K562 (cell line): ENCODE results near the gene TYRO3. TPM values are rescaled to one million over a fixed set of nuclear protein-coding genes. Genes with fewer than 3 reads are reported as not detected.
"Not testable (repeated sequence)": the region's sequence is repeated elsewhere in the genome, so short reads cannot be mapped to it uniquely, and the experiment has no call there.

Experiments
- ATAC-seq: fragments of 200-7000 bp; cut with Tn5 transposase; 3 replicates; pipeline ENCODE4 v1.9.1; 2020; ENCODE audit warnings: moderate library complexity
- BruUV-seq: library from RNA; stranded (reverse); fragments of 400-500 nt; replicated peaks from 2 replicates; lab custom pipeline; 2021; lab: Mats Ljungman, UMichigan
- CTCF ChIA-PET: fragments of 300-600 bp; formaldehyde crosslinking; extraction: SDS; loops from one replicate; lab custom pipeline; 2021; ENCODE audit warnings: low intra/inter-chr PET ratio; lab: Yijun Ruan, JAX
- POLR2A ChIA-PET: fragments of 300-600, 350-650 bp; sonication (Branson Sonifier 250); formaldehyde crosslinking; extraction: SDS; loops from one replicate; lab custom pipeline; 2021; ENCODE audit warnings: antibody characterized with exemption, inconsistent platforms; lab: Yijun Ruan, JAX
- DNase-seq, 4 experiments: peaks; one replicate each; pipeline versions ENCODE4 v3.0.0 to v3.0.0-alpha.2; 2011 to 2018; ENCODE audit warnings: low spot score in 3 of 4, mixed read lengths in 3 of 4; ENCODE audit errors: extremely low read depth in 1 of 4
- FAIRE-seq: peaks from 2 replicates; lab custom pipeline; 2011; peaks lifted over from hg19 to GRCh38; lab: Jason Lieb, UNC
- H2AFZ ChIP-seq: 2 replicates; pipeline ENCODE4 v1.6.0; 2011; ENCODE audit warnings: low read depth, low read length, control low read depth, inconsistent platforms
- H3K27ac ChIP-seq: fragments of 200-600 bp; 3 replicates; pipeline ENCODE4 v1.8.0; 2011; ENCODE audit warnings: low read depth, mild to moderate bottlenecking, control low read depth, inconsistent platforms, low read length, moderate library complexity, mixed read lengths; ENCODE audit errors: extremely low read depth
- H3K27me3 ChIP-seq, 2 experiments: fragments of 300-600 bp in 1 of 2; 2 replicates in 1 of 2; 3 replicates in 1 of 2; pipeline versions ENCODE4 v1.6.0 to v1.8.0; 2011; ENCODE audit warnings: inconsistent platforms in 2 of 2, low read length in 2 of 2, mild to moderate bottlenecking in 1 of 2, mixed read lengths in 1 of 2, moderate library complexity in 1 of 2; ENCODE audit not compliant: control insufficient read depth in 2 of 2, insufficient read depth in 2 of 2
- H3K36me3 ChIP-seq: fragments of 300-600 bp; 3 replicates; pipeline ENCODE4 v1.8.0; 2011; ENCODE audit warnings: mild to moderate bottlenecking, low read length, inconsistent platforms; ENCODE audit not compliant: control insufficient read depth, insufficient read depth
- H3K4me1 ChIP-seq, 2 experiments: fragments of 200-600 bp in 1 of 2; replicated peaks in 1 of 2; 2 replicates in 1 of 2; 3 replicates in 1 of 2; pipeline versions ENCODE4 v1.5.1 to v1.8.0; 2011; ENCODE audit warnings: inconsistent platforms in 2 of 2, low read length in 2 of 2, mild to moderate bottlenecking in 1 of 2, mixed read lengths in 1 of 2, moderate library complexity in 1 of 2; ENCODE audit not compliant: control insufficient read depth in 2 of 2, insufficient read depth in 2 of 2
- H3K4me2 ChIP-seq: 2 replicates; pipeline ENCODE4 v1.6.1; 2011; ENCODE audit warnings: low read length, control low read depth, inconsistent platforms, mixed read lengths; ENCODE audit not compliant: insufficient read depth
- H3K4me3 ChIP-seq: fragments of 200-600 bp; sonication (generic), shearing (Covaris generic); 2 replicates; pipeline ENCODE4 v1.5.1; 2016; ENCODE audit warnings: control low read depth, inconsistent platforms
- H3K79me2 ChIP-seq: fragments of 200-600 bp; 3 replicates; pipeline ENCODE4 v1.8.0; 2011; ENCODE audit warnings: low read length, inconsistent platforms; ENCODE audit not compliant: control insufficient read depth, insufficient read depth
- H3K9ac ChIP-seq, 2 experiments: 2 replicates each; pipeline versions ENCODE4 v1.6.0 to v1.6.1; 2011; ENCODE audit warnings: low read depth in 2 of 2, low read length in 2 of 2, control low read depth in 1 of 2, inconsistent platforms in 1 of 2, mild to moderate bottlenecking in 1 of 2, mixed read lengths in 1 of 2; ENCODE audit not compliant: insufficient read depth in 1 of 2
- H3K9me1 ChIP-seq: one replicate; pipeline ENCODE4 v1.6.0; 2011; ENCODE audit warnings: inconsistent platforms, mild to moderate bottlenecking, low read length, moderate library complexity; ENCODE audit not compliant: control insufficient read depth, insufficient read depth
- H3K9me3 ChIP-seq: replicated peaks from 2 replicates; pipeline ENCODE4 v1.5.1; 2011; ENCODE audit warnings: low read depth, low read length, inconsistent platforms; ENCODE audit not compliant: control insufficient read depth, insufficient read depth
- H4K20me1 ChIP-seq: replicated peaks from 2 replicates; pipeline ENCODE4 v1.6.1; 2011; ENCODE audit warnings: low read length, inconsistent platforms, mixed read lengths; ENCODE audit not compliant: control insufficient read depth, insufficient read depth
- NFIC ChIP-seq: fragments of 450-650 bp; IDR thresholded peaks from 2 replicates; pipeline ENCODE4 v1.6.1; 2017; ENCODE audit warnings: mild to moderate bottlenecking, inconsistent platforms
- NFIX ChIP-seq: fragments of 250-450 bp; sonication (Bioruptor Pico); IDR thresholded peaks from 2 replicates; pipeline ENCODE4 v1.4.0; 2020; ENCODE audit warnings: low read depth, mild to moderate bottlenecking, moderate library complexity
- WGBS: fragments of 100-300 bp; shearing (Covaris generic); methylation state at CpG from one replicate; pipeline ENCODE4 v1.1.6; 2016; ENCODE audit warnings: low coverage, mixed read lengths; ENCODE audit not compliant: insufficient coverage; ENCODE audit errors: missing lambda C conversion rate; 5-methylcytosine and 5-hydroxymethylcytosine counted together
- in situ Hi-C: fragments of 300-500 bp; cut with MboI; formaldehyde crosslinking; loops from 4 replicates; pipeline ENCODE4 v1.15.0; 2018; ENCODE audit warnings: inconsistent platforms, mixed read lengths
- intact Hi-C: fragments of 100-400 bp; cut with micrococcal nuclease; formaldehyde crosslinking; loops from 2 replicates; pipeline ENCODE4 v1.14.2; 2022
- polyA plus RNA-seq, 8 experiments: library from polyadenylated mRNA; depleted of rRNA in 4 of 8; stranded (reverse) in 5 of 8; unstranded in 3 of 8; fragments of >200 nt; fragmentation: Nextera tagmentation in 2 of 8; fragmentation: Illumina TruSeq in 1 of 8; extraction: Ambion mirVana in 2 of 8; extraction: Trizol in 1 of 8; gene quantifications; 2 replicates each; pipeline versions ENCODE4 v1.2.1 to v1.2.3, GENCODE V29; 2011 to 2014; ENCODE audit warnings: inconsistent platforms in 1 of 8, missing spikeins in 1 of 8
- total RNA-seq, 7 experiments: library from RNA; depleted of rRNA in 6 of 7; stranded (reverse); fragments of >200 nt in 6 of 7; fragmentation: Illumina TruSeq in 2 of 7; extraction: Trizol in 2 of 7; gene quantifications; 2 replicates each; pipeline versions ENCODE4 v1.2.1 to v1.2.3, GENCODE V29; 2011 to 2021; ENCODE audit warnings: low replicate concordance in 1 of 7

TYRO3 gene
- total and polyA plus RNA-seq, 9 of the 15 experiments (the other 6 are each of a cell fraction or from before 2014, with no cell fraction given) = 2.6 to 39.6 (median 18.6) TPM

DNA sequence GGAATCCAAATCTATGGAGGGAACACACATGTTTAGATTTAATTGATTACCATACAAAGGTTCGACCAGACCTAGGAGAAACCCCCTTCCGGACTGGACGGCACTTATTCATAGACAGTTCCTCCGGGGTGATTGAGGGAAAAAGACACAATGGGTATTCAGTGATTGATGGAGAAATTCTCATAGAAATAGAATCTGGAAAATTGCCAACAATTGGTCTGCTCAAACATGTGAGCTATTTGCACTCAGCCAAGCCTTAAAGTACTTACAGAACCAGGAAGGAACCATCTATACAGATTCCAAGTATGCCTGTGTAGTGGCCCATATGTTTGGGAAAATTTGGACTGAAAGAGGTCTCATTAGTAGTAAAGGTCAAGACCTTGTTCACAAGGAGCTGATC, 30.0 kb downstream of the TYRO3 start:
- CTCF ChIA-PET = interaction anchor here (1.1 kb wide), 1 partner anchor 32 kb away, joined by 4 read pairs; no protein-coding TSS in a partner anchor
- H3K4me3 ChIP-seq, H3K27me3 ChIP-seq, H3K36me3 ChIP-seq, ATAC-seq, H3K4me1 ChIP-seq, H3K79me2 ChIP-seq, H3K4me2 ChIP-seq, FAIRE-seq, H3K9ac ChIP-seq, H4K20me1 ChIP-seq, BruUV-seq, H3K27ac ChIP-seq, H2AFZ ChIP-seq, in situ Hi-C loops, H3K9me3 ChIP-seq, DNase-seq, H3K9me1 ChIP-seq: not testable (repeated sequence)
- TF ChIP-seq NFIX (peak; percentile 35; the same call in 1 of the 2 replicates), NFIC (peak; percentile 78)
- WGBS = 34% methylated on average over 4 of the region's 4 CpGs
- intact Hi-C loops = loop anchor here (2.0 kb wide), 1 partner anchor 32 kb away; no protein-coding TSS in a partner anchor
- POLR2A ChIA-PET = interaction anchor here (0.7 kb wide), 1 partner anchor 43 kb away, joined by 4 read pairs; no protein-coding TSS in a partner anchor

DNA sequence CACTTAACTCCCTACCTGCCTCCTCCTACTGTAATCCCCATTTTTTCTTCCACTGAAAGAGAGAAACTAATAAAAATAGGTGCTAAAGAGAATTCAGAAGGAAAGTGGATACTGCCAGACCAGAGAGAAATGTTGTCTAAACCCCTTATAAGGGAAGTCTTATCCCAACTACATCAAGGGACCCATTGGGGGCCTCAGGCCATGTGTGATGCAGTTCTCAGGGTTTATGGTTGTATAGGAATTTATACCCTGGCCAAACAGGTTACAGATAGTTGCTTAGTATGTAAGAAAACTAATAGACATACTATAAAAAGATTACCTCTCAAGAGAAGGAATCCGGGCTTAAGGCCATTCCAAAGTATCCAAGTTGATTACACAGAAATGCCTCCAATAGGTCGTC, 30.6 kb downstream of the TYRO3 start:
- intact Hi-C loops = loop anchor here (2.0 kb wide), 1 partner anchor 33 kb away; no protein-coding TSS in a partner anchor

GRCh38 chr15:41591217-41591616, 32.2 kb downstream of the TYRO3 start:
- FAIRE-seq, H3K27ac ChIP-seq, CTCF ChIA-PET, BruUV-seq, H2AFZ ChIP-seq, H3K9me1 ChIP-seq, H3K36me3 ChIP-seq, H3K4me3 ChIP-seq, DNase-seq, H3K79me2 ChIP-seq, H4K20me1 ChIP-seq, in situ Hi-C loops, H3K9me3 ChIP-seq, H3K9ac ChIP-seq, H3K27me3 ChIP-seq, intact Hi-C loops, H3K4me1 ChIP-seq, ATAC-seq, H3K4me2 ChIP-seq: not testable (repeated sequence)
- 11% methylated on average over 6 of the region's 6 CpGs for WGBS
- POLR2A ChIA-PET = interaction anchor here (0.6 to 1.1 kb wide), 2 partner anchors 132 to 241 kb away, joined by 3 read pairs; no protein-coding TSS in a partner anchor

More for the DNA sequence above, 30.6 kb downstream of the TYRO3 start:
- H3K27me3 ChIP-seq, H4K20me1 ChIP-seq, H3K4me1 ChIP-seq, BruUV-seq, H3K79me2 ChIP-seq, ATAC-seq, H2AFZ ChIP-seq, H3K4me2 ChIP-seq, H3K9me1 ChIP-seq, H3K36me3 ChIP-seq, DNase-seq, FAIRE-seq, H3K9ac ChIP-seq, H3K27ac ChIP-seq, in situ Hi-C loops, CTCF ChIA-PET, H3K4me3 ChIP-seq, H3K9me3 ChIP-seq: not testable (repeated sequence)
- POLR2A ChIA-PET = interaction anchor here (0.7 kb wide), 1 partner anchor 42 kb away, joined by 4 read pairs; no protein-coding TSS in a partner anchor
- WGBS = 11% methylated on average over 2 of the region's 2 CpGs
